Brain microvascular endothelial cell (primary cell): ENCODE data around the gene TTC23L.
"Not testable (repeated sequence)": the region's sequence is repeated elsewhere in the genome, so short reads cannot be mapped to it uniquely, and the experiment has no call there.

Experiments used
- DNase-seq: peaks from one replicate; pipeline ENCODE4 v3.0.0-alpha.2; 2020
- H3K27ac ChIP-seq: fragments of 250-450 bp; sonication (Bioruptor Pico); 2 replicates; pipeline ENCODE4 v1.5.1; 2020; ENCODE audit warnings: mild to moderate bottlenecking, moderate library complexity
- H3K27me3 ChIP-seq: fragments of 250-450 bp; sonication (Bioruptor Pico); replicated peaks from 2 replicates; pipeline ENCODE4 v1.5.1; 2020; ENCODE audit warnings: mild to moderate bottlenecking
- H3K36me3 ChIP-seq: fragments of 250-450 bp; sonication (Bioruptor Pico); replicated peaks from 2 replicates; pipeline ENCODE4 v1.5.1; 2020; ENCODE audit warnings: mild to moderate bottlenecking
- H3K4me3 ChIP-seq: 2 replicates; pipeline ENCODE4 v1.5.1; 2011; ENCODE audit warnings: low read depth, mild to moderate bottlenecking, control low read depth, low read length, moderate library complexity
- CTCF ChIP-seq: IDR thresholded peaks from 2 replicates; pipeline ENCODE4 v1.5.1; 2011; ENCODE audit warnings: low read depth, mild to moderate bottlenecking, moderate library complexity, low read length, control low read depth, inconsistent platforms; ENCODE audit errors: missing control alignments
- in situ Hi-C: cut with HindIII; loops from 2 replicates; pipeline ENCODE4 v1.10.0; 2017; ENCODE audit warnings: low sequenced_read_pairs, low pct_ligation_motif_present

Gene TTC23L

GRCh38 chr5:34827588-34828506, 11.1 kb upstream of the TTC23L start:
- H3K36me3 ChIP-seq = peaks cover 93% of the 10 kb centered on the region
- no peak overlapping the region for H3K27ac ChIP-seq
- H3K4me3 ChIP-seq = no peak overlapping the region
- no peak for DNase-seq
- in situ Hi-C loops = no loop called here
- H3K27me3 ChIP-seq = no peaks in the 10 kb centered on the region
- no peak for TF ChIP-seq CTCF

GRCh38 chr5:34830827-34831226, 8.1 kb upstream of the TTC23L start:
- H3K27me3 ChIP-seq, H3K27ac ChIP-seq, in situ Hi-C loops, DNase-seq, H3K4me3 ChIP-seq: not testable (repeated sequence)
- peaks cover 75% of the 10 kb centered on the region for H3K36me3 ChIP-seq

GRCh38 chr5:34831303-34831702, 7.7 kb upstream of the TTC23L start:
- H3K4me3 ChIP-seq = no peak overlapping the region
- TF ChIP-seq CTCF = no peak
- peaks cover 71% of the 10 kb centered on the region for H3K36me3 ChIP-seq
- no peak for DNase-seq
- in situ Hi-C loops = no loop called here
- no peak overlapping the region for H3K27ac ChIP-seq
- H3K27me3 ChIP-seq = no peaks in the 10 kb centered on the region

GRCh38 chr5:34832568-34832967, 6.4 kb upstream of the TTC23L start:
- Histone ChIP-seq H3K27ac (no peak overlapping the region), H3K4me3 (no peak overlapping the region), H3K36me3 (peaks cover 58% of the 10 kb centered on the region), H3K27me3 (no peaks in the 10 kb centered on the region)
- DNase-seq = no peak
- in situ Hi-C loops = no loop called here
- no peak for TF ChIP-seq CTCF

- no peak for TF ChIP-seq CTCF
- H3K27ac ChIP-seq = no peak overlapping the region
- no peaks in the 10 kb centered on the region for H3K27me3 ChIP-seq
- DNase-seq = no peak
- no peak overlapping the region for H3K4me3 ChIP-seq
- in situ Hi-C loops = no loop called here
- H3K36me3 ChIP-seq = peaks cover 53% of the 10 kb centered on the region
Observed at GRCh38 chr5:34833090-34833489, 5.9 kb upstream of the TTC23L start.

GRCh38 chr5:34833976-34834793, 4.8 kb upstream of the TTC23L start:
- Histone ChIP-seq H3K36me3 (peaks cover 45% of the 10 kb centered on the region), H3K4me3 (no peak overlapping the region), H3K27me3 (no peaks in the 10 kb centered on the region), H3K27ac (no peak overlapping the region)
- in situ Hi-C loops = no loop called here
- DNase-seq = no peak
- peak; percentile 8 for TF ChIP-seq CTCF
